ENCODE data around the gene RHBDL2.
"Not testable (repeated sequence)": the region's sequence is repeated elsewhere in the genome, so short reads cannot be mapped to it uniquely, and the experiment has no call there.

RHBDL2 gene

DNA sequence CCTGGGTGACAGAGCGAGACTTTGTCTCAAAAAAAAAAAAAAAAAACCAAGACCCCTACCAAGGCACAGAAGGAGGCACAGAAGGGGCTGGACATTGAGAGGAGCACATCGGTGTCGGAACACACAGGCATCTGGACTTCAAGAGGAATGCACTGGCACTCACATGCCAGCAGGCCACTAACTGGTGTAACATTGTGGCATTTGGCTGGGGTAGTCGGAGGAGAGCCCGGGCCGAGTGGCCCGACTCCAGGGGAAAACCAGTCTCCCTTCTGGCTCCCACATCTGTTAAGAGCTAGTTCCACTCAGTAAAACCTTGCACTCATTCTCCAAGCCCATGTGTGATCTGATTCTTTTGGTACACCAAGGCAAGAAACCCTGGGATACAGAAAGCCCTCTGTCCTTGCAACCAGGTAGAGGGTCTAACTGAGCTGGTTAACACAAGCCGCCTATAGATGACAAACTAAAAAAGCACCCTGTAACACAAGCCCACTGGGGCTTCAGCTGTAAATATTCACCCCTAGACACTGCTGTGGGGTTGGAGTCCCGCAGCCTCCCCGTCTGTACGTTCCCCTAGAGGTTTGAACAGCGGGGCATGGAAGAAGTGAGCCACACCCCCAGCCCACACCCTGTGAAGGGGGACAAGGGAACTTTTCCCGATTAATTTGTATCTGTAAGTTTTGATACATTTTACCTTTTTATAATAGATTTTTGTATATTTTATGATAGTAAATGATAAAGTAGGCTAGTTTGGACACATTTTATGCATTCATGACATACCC, 32.2 kb upstream of the RHBDL2 start:
- TF ChIP-seq, protein P1, sequence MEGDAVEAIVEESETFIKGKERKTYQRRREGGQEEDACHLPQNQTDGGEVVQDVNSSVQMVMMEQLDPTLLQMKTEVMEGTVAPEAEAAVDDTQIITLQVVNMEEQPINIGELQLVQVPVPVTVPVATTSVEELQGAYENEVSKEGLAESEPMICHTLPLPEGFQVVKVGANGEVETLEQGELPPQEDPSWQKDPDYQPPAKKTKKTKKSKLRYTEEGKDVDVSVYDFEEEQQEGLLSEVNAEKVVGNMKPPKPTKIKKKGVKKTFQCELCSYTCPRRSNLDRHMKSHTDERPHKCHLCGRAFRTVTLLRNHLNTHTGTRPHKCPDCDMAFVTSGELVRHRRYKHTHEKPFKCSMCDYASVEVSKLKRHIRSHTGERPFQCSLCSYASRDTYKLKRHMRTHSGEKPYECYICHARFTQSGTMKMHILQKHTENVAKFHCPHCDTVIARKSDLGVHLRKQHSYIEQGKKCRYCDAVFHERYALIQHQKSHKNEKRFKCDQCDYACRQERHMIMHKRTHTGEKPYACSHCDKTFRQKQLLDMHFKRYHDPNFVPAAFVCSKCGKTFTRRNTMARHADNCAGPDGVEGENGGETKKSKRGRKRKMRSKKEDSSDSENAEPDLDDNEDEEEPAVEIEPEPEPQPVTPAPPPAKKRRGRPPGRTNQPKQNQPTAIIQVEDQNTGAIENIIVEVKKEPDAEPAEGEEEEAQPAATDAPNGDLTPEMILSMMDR (IDR thresholded peaks at IDR 0.05; ENCODE audit: unreplicated experiment in 3 of 3) = no peak
- Mint-ChIP-seq H3K9me3 (peaks cover 5% of the 10 kb centered on the region), H3K4me1 (no peaks in the 10 kb centered on the region), H3K36me3 (ENCODE audit: low read depth) (no peaks in the 10 kb centered on the region), H3K4me3 (no peak overlapping the region), H3K27ac (no peak overlapping the region), H3K27me3 (ENCODE audit: low read depth) (peaks cover 1% of the 10 kb centered on the region)

DNA sequence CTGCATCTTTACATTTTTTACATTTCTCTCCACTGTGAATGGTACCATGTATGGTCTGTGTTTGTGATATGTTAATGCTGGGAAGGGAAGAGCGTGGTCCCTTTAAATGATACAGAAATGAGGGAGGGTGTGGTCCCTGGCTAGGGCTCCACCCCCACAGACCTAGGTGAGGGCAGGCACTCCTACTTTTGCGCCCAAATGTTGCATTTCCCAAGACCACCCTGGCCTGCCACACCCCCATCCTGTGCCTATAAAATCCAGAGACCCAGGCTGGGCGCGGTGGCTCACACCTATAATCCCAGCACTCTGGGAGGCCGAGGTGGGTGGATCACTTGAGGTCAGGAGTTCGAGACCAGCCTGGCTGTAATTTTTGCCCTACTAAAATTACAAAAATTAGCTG, 31.5 kb upstream of the RHBDL2 start:
- not testable (repeated sequence) for H3K9me3 Mint-ChIP-seq; H3K27me3 Mint-ChIP-seq (ENCODE audit: low read depth); H3K4me3 Mint-ChIP-seq; H3K4me1 Mint-ChIP-seq; H3K27ac Mint-ChIP-seq; H3K36me3 Mint-ChIP-seq (ENCODE audit: low read depth)

DNA sequence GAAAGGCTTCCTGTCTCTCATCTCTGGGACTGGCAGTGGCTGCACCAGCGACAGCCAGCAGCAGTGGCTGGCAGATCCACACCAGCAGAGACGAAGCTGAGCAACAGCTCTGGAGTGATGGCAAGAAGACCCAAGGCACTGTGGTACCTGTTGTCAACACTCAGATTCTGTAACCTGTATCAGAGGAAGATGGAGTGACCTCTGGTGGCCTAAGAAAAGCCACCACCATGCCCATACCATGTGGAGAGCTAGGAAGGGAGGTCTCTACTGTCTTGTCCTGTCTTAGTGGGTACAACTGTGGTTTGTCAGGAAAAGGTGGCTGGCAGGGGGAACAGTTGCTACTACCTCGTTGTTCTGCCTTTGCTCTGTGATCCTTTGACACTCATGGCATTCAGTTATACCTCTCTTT, 22.5 kb upstream of the RHBDL2 start:
- H3K4me1 Mint-ChIP-seq = no peaks in the 10 kb centered on the region
- TF ChIP-seq, protein P1 (IDR thresholded peaks at IDR 0.05; ENCODE audit: unreplicated experiment in 3 of 3) = no peak
- H3K27me3 Mint-ChIP-seq (ENCODE audit: low read depth) = peaks cover 4% of the 10 kb centered on the region
- H3K4me3 Mint-ChIP-seq = no peak overlapping the region
- H3K36me3 Mint-ChIP-seq (ENCODE audit: low read depth) = no peaks in the 10 kb centered on the region
- H3K9me3 Mint-ChIP-seq = no peaks in the 10 kb centered on the region
- H3K27ac Mint-ChIP-seq = no peak overlapping the region

DNA sequence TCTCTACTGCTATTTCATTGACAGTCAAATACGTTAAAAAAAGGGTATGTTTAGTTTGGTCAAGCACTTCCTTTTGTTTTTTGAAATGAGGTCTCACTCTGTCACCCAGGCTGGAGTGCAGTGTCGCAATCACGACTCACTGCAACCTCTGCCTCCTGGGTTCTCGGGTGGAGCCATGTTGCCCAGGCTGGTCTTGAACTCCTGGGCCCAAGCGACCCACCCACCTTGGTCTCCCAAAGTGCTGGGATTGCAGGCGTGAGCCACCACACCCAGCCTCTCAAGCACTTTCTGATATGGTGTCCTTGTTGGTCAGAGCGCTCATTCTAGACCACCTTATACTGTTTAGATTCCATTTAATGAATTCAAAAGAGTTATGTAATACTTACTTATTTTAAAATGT, 20.9 kb upstream of the RHBDL2 start:
- no peaks in the 10 kb centered on the region for H3K36me3 Mint-ChIP-seq (ENCODE audit: low read depth)
- no peak overlapping the region for H3K4me3 Mint-ChIP-seq
- H3K9me3 Mint-ChIP-seq = no peaks in the 10 kb centered on the region
- no peaks in the 10 kb centered on the region for H3K27me3 Mint-ChIP-seq (ENCODE audit: low read depth)
- no peaks in the 10 kb centered on the region for H3K4me1 Mint-ChIP-seq
- TF ChIP-seq, protein P1 (IDR thresholded peaks at IDR 0.05; ENCODE audit: unreplicated experiment in 3 of 3) = no peak
- no peak overlapping the region for H3K27ac Mint-ChIP-seq

DNA sequence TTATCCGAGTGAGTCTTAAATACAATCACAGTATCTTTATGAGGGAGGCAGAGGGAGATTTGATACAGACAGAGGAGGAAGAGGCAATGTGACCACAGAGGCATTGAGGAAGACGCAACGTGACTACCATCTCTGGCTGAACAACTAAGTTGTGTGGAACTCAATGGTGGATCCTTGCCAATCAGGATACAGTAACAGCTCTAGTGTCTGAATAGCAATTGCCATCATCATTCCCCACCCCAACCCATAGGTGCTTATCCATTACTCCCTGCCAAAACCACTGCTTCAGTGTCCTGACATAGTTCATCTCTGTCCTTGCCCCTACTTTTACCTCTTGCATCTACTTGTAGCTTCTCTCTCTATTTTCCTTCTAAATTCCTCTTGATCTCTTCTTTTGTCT, 20.5 kb upstream of the RHBDL2 start:
- Mint-ChIP-seq H3K9me3 (no peaks in the 10 kb centered on the region), H3K27ac (no peak overlapping the region), H3K36me3 (ENCODE audit: low read depth) (no peaks in the 10 kb centered on the region), H3K27me3 (ENCODE audit: low read depth) (no peaks in the 10 kb centered on the region), H3K4me1 (no peaks in the 10 kb centered on the region), H3K4me3 (no peak overlapping the region)
- TF ChIP-seq, protein P1 (IDR thresholded peaks at IDR 0.05; ENCODE audit: unreplicated experiment in 3 of 3) = no peak

DNA sequence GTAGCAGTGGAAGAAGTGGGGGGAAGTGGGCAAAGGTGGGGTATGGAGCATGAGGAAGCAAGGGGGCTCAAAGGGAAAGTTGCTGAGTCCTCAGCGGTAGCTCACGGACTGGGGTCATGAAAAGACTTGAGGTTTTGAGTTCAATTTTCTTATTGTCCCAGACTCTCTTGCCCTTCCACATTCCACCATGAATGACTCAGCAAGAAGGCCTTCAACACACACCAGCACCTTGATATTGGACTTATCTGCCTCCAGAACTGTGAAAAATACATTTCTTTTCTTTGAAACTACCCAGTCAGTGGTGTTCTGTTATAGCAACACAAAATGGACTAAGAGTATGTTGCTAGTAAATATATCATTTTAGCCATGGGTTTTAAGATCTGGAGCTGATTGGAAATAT, 17.3 kb upstream of the RHBDL2 start:
- H3K4me1 Mint-ChIP-seq = no peaks in the 10 kb centered on the region
- H3K36me3 Mint-ChIP-seq (ENCODE audit: low read depth) = no peaks in the 10 kb centered on the region
- no peaks in the 10 kb centered on the region for H3K27me3 Mint-ChIP-seq (ENCODE audit: low read depth)
- H3K4me3 Mint-ChIP-seq = no peak overlapping the region
- TF ChIP-seq, protein P1 (IDR thresholded peaks at IDR 0.05; ENCODE audit: unreplicated experiment in 3 of 3) = no peak
- no peak overlapping the region for H3K27ac Mint-ChIP-seq
- H3K9me3 Mint-ChIP-seq = no peaks in the 10 kb centered on the region
